GM23248 (cell line): Measurements from ENCODE around the gene LRRIQ1.

Experiments used
- EZH2 ChIP-seq: fragments of 200-600 bp; sonication (generic); IDR thresholded peaks from 2 replicates; pipeline ENCODE4 v1.6.1; 2018; ENCODE audit warnings: antibody characterized with exemption, mild to moderate bottlenecking; ENCODE audit not compliant: insufficient read depth, poor library complexity, severe bottlenecking
- EZH2phosphoT487 ChIP-seq: fragments of 200-600 bp; sonication (generic); IDR thresholded peaks from 2 replicates; pipeline ENCODE4 v1.6.1; 2018; ENCODE audit warnings: antibody characterized with exemption, moderate library complexity, mild to moderate bottlenecking, low read depth; ENCODE audit not compliant: insufficient read depth

DNA sequence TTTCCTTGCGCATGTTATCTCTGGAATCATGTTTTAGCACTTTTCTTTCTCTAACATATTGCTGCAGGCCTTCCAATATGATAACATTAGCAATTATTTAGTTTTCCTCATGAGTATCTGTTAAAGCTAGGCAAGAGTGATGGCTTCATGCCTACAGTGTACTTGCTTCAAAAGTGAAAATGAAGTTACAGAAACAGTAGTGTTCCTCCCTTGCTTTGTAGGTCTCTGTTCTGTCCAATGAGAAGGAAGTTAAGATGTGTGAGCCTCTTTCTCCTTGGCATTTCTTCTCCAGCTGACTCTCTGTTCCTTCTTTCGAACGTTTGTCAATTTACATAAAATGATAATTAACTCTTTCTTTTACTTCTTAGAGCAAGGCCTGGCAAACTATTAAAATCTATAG, 22.2 kb downstream of the LRRIQ1 start:
- TF ChIP-seq EZH2phosphoT487 (no peak), EZH2 (no peak)
